ENCODE data around the gene TMC1.
"Not testable (repeated sequence)": the region's sequence is repeated elsewhere in the genome, so short reads cannot be mapped to it uniquely, and the experiment has no call there.

GRCh38 chr9:72521416-72521815 lies at the start of gene TMC1:
- not testable (repeated sequence) for TF ChIP-seq CTCF, POLR2A, POLR2AphosphoS5, EP300 (IDR thresholded peaks at IDR 0.05)

Data from stomach (tissue), 4 donors.